Osteocyte (in vitro differentiated cells): ENCODE results near the gene RBMS1. TPM values are rescaled to one million over a fixed set of nuclear protein-coding genes. Genes with fewer than 3 reads are reported as not detected.
A peak's percentile ranks its signal among the peaks of the same experiment; 100 is the strongest.

Source experiments
- DNase-seq: peaks from one replicate; pipeline ENCODE4 v3.0.0; 2021; ENCODE audit warnings: mixed read lengths; ENCODE audit not compliant: unreplicated experiment; ENCODE audit errors: extremely low spot score
- H3K27ac Mint-ChIP-seq: one replicate; pipeline ENCODE4 v1.8.0; 2021; ENCODE audit warnings: mild to moderate bottlenecking, mixed read lengths; ENCODE audit not compliant: unreplicated experiment
- H3K27me3 Mint-ChIP-seq: one replicate; pipeline ENCODE4 v1.8.0; 2021; ENCODE audit warnings: mixed read lengths; ENCODE audit not compliant: unreplicated experiment
- H3K36me3 Mint-ChIP-seq: one replicate; pipeline ENCODE4 v1.8.0; 2021; ENCODE audit warnings: mixed read lengths; ENCODE audit not compliant: unreplicated experiment
- H3K4me1 Mint-ChIP-seq: one replicate; pipeline ENCODE4 v1.8.0; 2021; ENCODE audit warnings: mixed read lengths; ENCODE audit not compliant: unreplicated experiment
- H3K4me3 Mint-ChIP-seq: one replicate; pipeline ENCODE4 v1.8.0; 2021; ENCODE audit warnings: mild to moderate bottlenecking, moderate library complexity, mixed read lengths; ENCODE audit not compliant: unreplicated experiment
- H3K9me3 Mint-ChIP-seq: one replicate; pipeline ENCODE4 v1.8.0; 2021; ENCODE audit warnings: mixed read lengths; ENCODE audit not compliant: unreplicated experiment
- total RNA-seq: library from RNA; stranded (reverse); gene quantifications from 2 replicates; pipeline ENCODE4 v1.2.1, GENCODE V29; 2021
- TF ChIP-seq, protein P1 (sequence below): fragments of 200-600 bp; sonication (generic); IDR thresholded peaks from 2 replicates; pipeline ENCODE4 v1.5.0; 2021; ENCODE audit warnings: antibody characterized with exemption, mild to moderate bottlenecking, moderate library complexity

The RBMS1 gene
- total RNA-seq, 1 donor from 2014 or later: 169 TPM

GRCh38 chr2:160281213-160281612 lies 212.4 kb downstream of the RBMS1 start:
- H3K9me3 Mint-ChIP-seq: no peaks in the 10 kb centered on the region
- H3K4me1 Mint-ChIP-seq: peaks cover 21% of the 10 kb centered on the region
- H3K27me3 Mint-ChIP-seq: no peaks in the 10 kb centered on the region
- H3K27ac Mint-ChIP-seq: peak overlapping the region; percentile 54
- no peak overlapping the region for H3K4me3 Mint-ChIP-seq
- peaks cover 71% of the 10 kb centered on the region for H3K36me3 Mint-ChIP-seq
- TF ChIP-seq, protein P1, sequence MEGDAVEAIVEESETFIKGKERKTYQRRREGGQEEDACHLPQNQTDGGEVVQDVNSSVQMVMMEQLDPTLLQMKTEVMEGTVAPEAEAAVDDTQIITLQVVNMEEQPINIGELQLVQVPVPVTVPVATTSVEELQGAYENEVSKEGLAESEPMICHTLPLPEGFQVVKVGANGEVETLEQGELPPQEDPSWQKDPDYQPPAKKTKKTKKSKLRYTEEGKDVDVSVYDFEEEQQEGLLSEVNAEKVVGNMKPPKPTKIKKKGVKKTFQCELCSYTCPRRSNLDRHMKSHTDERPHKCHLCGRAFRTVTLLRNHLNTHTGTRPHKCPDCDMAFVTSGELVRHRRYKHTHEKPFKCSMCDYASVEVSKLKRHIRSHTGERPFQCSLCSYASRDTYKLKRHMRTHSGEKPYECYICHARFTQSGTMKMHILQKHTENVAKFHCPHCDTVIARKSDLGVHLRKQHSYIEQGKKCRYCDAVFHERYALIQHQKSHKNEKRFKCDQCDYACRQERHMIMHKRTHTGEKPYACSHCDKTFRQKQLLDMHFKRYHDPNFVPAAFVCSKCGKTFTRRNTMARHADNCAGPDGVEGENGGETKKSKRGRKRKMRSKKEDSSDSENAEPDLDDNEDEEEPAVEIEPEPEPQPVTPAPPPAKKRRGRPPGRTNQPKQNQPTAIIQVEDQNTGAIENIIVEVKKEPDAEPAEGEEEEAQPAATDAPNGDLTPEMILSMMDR: no peak
- no peak for DNase-seq

- no peaks in the 10 kb centered on the region for H3K9me3 Mint-ChIP-seq
- no peaks in the 10 kb centered on the region for H3K27me3 Mint-ChIP-seq
- H3K36me3 Mint-ChIP-seq: peaks cover 76% of the 10 kb centered on the region
- TF ChIP-seq, protein P1: no peak
- H3K27ac Mint-ChIP-seq: peak overlapping the region; percentile 7
- DNase-seq: no peak
- no peak overlapping the region for H3K4me3 Mint-ChIP-seq
- peaks cover 21% of the 10 kb centered on the region for H3K4me1 Mint-ChIP-seq
These were observed 213.7 kb downstream of the RBMS1 start for GRCh38 chr2:160279813-160280465.

DNA sequence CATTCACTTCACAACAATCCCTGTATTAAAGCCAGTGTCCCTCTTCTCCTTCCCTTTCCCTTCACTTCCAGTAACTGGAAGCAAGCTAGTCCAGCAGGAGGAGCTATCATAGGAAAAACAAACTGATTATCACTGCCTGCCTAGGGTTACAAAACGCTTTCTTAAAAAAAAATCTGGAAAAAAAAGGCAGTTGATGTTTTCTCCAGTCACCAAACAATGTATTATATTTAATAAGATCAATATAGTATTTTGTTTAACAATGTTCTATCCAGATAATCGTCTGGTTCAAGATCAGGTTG lies 214.8 kb downstream of the RBMS1 start:
- no peaks in the 10 kb centered on the region for H3K9me3 Mint-ChIP-seq
- H3K27ac Mint-ChIP-seq: peak overlapping the region; percentile 72
- TF ChIP-seq, protein P1: peak; percentile 65
- peaks cover 75% of the 10 kb centered on the region for H3K36me3 Mint-ChIP-seq
- peaks cover 21% of the 10 kb centered on the region for H3K4me1 Mint-ChIP-seq
- no peaks in the 10 kb centered on the region for H3K27me3 Mint-ChIP-seq
- DNase-seq: no peak
- H3K4me3 Mint-ChIP-seq: no peak overlapping the region

GRCh38 chr2:160278101-160278878 lies 215.3 kb downstream of the RBMS1 start:
- H3K27me3 Mint-ChIP-seq: no peaks in the 10 kb centered on the region
- no peaks in the 10 kb centered on the region for H3K9me3 Mint-ChIP-seq
- H3K4me1 Mint-ChIP-seq: peaks cover 20% of the 10 kb centered on the region
- DNase-seq: no peak
- H3K27ac Mint-ChIP-seq: peak overlapping the region; percentile 72
- H3K4me3 Mint-ChIP-seq: no peak overlapping the region
- TF ChIP-seq, protein P1: no peak
- peaks cover 74% of the 10 kb centered on the region for H3K36me3 Mint-ChIP-seq

DNA sequence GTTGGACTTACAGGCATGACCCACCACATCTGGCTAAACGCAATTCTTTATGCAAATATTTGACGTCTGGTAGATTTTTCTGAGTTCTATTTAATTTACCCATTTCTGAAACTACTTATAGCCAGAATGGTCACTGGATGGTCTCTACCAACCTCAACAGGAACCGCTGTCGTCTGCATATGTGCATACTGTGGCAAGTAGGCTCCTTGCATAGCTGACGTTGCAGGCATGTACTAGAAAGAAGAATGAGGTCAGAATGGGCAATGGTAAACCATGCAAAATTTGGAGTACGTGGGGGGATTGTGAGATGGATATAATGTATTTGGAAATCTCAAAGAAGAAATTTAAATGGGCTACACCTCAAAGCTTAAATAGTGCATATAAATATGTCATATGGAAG lies 216.5 kb downstream of the RBMS1 start:
- DNase-seq: no peak
- Mint-ChIP-seq H3K4me1 (peaks cover 24% of the 10 kb centered on the region), H3K36me3 (peaks cover 81% of the 10 kb centered on the region), H3K27me3 (no peaks in the 10 kb centered on the region), H3K4me3 (no peak overlapping the region), H3K9me3 (no peaks in the 10 kb centered on the region), H3K27ac (no peak overlapping the region)
- TF ChIP-seq, protein P1: no peak
